DMS 273 (cell line): Measurements from ENCODE around the gene CCSER1.

Source experiments
- DNase-seq: peaks from one replicate; lab custom pipeline; 2025; ENCODE audit not compliant: unreplicated experiment; lab: John Stamatoyannopoulos, UW

The CCSER1 gene

DNA sequence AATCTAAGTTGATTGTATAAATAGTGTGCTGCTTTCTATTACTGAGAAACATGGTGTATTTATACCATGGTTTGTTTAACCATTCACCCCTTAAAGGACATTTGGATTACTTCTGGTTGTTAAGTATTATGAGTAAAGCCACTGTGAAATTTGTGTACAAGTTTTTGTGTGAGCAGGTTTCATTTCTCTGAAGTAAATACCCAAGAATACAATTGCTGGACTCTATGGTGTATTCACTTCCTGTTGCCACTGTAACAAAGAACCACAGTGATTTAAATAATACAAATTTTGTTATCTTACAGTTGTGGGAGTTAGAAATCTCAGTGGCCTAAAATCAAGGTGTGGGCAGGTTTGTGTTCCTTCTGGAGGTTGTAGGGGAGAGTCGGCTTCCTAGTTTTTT lies 869.6 kb downstream of the CCSER1 start:
- DNase-seq, result no peak

GRCh38 chr4:91015861-91016260 lies 888.7 kb downstream of the CCSER1 start:
- no peak for DNase-seq

- no peak for DNase-seq
These were observed 892.3 kb downstream of the CCSER1 start for GRCh38 chr4:91019513-91019912.

DNA sequence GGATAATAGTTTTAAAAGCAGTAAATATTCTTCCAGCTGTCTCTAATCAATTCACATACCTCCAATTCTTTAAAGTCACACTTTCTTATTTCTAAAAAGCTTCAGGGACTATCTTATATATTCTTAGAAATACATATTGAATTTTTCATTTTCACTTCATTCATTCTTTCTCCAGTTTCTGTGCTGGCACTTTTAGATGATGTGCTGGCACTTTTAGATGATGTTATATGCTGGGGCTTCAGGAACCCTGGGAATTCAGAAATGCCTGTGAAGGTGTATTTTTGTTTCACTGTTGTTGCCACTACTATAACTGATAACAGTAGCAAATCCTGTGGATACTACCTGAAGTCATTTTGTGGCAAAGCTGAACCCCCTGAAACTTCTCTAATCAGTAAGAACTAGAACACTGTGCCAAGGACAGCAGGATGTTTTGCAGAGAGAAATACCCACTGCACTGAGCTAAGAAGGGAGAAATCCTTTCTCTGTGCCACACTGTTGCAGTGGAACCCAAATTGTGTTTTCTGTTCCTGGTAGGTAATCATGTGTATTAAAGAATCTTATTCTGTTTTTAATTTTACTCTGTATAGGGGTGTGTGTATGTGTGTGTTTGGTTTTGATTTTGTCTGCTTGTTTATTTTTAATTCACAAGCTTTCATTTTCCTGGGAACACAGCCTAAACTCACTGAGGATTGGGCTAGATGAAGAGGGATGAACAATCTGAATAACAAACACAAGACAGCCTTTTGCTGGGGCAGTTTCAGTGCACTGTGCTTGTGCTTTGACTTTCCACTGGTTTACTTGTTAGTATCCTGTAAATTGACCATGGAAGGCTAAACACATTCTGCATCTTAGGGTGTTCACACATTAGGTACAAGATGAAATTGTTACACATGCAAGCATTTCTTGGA lies 898.3 kb downstream of the CCSER1 start:
- no peak for DNase-seq

DNA sequence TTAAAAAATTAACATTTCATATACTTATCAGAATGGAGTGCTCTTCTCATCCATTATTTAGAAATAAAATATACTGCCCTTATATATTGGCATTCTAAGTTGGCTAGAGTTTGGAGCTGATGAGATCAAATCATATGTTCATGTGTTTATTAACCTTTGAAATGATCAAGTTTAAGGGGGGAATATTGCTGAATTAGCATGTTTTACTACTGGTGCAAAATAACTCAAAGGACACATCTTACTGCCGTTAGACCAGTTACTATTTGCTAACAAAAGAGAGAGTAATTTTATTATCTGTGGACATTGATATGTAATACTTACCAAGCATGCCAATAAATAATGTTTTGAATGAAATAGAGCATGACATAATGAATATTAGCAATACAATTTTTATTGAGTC lies 901.0 kb downstream of the CCSER1 start:
- no peak for DNase-seq

DNA sequence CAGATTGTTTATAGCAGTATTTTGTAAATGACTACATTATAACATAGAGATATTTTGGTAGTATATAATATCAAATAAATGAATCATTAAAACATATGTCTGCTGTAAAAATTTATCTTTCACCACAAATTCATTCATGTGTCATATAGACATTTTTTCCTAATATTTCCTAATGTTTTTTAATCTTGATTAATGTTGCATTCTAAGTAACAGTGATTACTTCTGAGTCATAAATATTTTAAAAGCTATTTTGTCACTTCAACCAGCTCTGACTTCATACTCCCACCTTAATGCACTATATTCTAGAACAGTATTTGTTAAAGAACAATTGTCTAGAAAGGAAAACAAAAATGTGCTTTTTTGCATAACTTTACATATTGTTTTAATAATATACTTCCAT lies 904.6 kb downstream of the CCSER1 start:
- DNase-seq, result no peak

DNA sequence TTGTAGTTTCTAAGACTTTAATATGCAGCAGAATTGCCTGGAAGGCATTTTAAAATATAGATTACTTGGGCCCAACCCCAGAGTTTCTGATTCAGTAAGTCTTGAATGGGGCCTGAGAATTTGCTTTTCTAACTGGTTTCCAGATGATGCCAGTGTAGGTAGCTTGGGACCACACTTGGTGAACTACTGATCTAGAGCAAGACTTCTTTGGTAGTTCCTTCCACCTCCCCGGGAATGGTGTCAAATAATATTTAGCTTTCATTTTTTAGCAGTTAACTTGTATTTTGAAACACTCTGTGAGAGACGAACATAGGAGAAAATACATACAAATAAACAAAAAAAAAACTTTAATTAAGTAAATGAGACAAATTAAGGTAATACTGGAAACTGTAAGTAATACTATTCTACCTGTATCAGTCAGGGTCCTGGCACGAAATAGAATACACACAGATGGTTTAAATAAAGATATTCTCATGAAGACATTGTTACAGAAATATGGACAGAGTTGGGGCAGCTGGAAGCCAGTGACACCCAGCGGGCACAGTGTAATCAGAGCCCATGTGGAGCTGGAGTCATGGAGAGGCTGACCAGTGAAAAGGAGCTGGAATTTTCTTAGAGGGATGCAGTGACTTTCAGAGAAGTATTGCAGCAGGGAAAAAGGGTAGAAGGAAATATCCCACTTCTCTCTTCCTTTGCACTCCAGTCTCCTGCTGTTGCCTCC lies 905.7 kb downstream of the CCSER1 start:
- no peak for DNase-seq

- DNase-seq, result no peak
These were observed 908.1 kb downstream of the CCSER1 start for GRCh38 chr4:91035276-91035675.

GRCh38 chr4:91037951-91038350 lies 910.8 kb downstream of the CCSER1 start:
- no peak for DNase-seq

DNA sequence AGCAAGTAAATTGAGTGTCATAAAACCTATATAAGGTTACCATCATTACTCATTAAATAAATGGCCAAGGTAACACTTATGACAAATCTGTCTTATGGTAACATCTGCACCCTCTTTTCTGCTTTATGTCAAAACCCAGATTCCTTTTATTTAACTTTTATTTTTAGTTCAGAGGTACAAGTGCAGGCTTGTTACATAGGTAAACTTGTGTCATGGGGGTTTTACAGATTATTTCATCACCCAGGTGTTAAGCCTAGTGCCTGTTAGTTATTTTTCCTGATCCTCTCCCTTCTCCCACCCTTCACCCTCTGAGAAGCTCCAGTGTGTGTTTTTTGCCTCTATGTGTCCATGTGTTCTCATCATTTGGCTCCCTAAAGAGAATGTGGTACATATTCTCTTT lies 930.7 kb downstream of the CCSER1 start:
- no peak for DNase-seq

DNA sequence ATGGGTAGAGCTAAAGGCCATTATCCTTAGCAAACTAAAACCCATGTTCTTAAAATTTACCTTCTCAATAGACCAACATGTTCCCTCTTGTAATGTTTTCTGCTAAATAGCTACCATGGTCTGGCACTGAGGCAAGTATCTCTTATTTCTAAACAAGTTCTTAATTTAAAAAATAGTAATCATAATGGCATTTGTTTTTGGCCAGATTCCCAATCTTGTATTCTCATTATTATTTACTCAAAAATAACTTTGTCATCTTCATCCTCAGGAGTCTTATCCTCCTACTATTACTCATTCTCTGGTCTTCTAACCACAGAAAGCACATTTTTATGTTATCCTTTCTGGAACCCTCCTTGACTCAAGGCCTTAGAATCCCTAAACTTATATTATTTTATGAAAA lies 931.2 kb downstream of the CCSER1 start:
- no peak for DNase-seq

DNA sequence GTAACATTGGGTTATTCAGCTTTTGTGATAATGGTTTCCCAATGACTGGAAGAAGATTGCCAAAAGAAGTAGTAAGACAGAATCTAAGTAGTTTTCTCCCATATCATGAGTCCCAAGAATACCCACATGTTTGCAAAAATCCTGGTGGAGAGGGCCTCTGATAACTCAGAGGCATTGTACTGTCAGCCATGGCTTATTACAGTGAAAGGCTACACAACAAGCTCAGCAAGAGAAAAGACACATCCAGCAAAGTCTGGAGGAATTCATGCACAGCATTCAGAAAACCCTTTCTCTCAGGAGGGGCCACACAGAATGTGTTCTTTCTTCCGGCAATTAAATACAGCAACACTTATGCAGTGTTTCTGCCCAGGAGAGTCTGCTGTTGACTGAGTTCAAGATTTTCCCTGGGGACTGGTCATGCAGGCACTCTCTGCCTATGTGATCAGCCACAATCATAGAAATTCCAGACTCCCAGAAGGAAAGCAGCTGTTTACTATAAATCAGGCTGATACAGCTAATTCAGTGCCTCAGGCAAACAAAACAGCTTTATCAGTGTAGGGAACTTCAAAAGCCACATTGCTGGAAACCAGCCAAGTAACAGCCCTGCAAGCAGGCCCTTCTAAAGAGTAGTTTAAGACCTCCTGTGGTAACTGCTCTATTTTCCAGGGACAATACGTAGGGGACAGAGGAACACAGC lies 937.1 kb downstream of the CCSER1 start:
- DNase-seq, result peak; percentile 82

GRCh38 chr4:91065117-91065516 lies 937.9 kb downstream of the CCSER1 start:
- DNase-seq, result no peak

DNA sequence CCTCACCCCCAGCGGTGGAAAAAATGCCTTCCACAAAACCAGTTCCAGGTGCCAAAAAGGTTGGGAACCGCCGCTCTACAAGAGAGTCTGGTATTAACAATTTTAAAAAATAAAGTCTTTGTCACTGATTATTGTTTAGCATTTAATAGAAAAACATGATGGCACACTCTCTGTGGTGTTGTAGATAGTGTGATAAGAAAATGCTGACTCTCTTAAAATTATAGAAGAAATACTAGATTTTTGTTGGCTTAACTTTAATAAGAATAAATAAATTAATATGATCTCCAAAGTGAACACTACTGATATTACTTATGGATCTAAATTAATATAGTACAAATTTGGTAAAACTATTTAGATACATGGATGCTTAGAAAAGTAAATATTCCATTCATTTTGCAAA lies 943.5 kb downstream of the CCSER1 start:
- no peak for DNase-seq

GRCh38 chr4:91076147-91076546 lies 949.0 kb downstream of the CCSER1 start:
- no peak for DNase-seq

GRCh38 chr4:91085961-91086360 lies 958.8 kb downstream of the CCSER1 start:
- DNase-seq, result no peak

GRCh38 chr4:91087743-91088142 lies 960.5 kb downstream of the CCSER1 start:
- no peak for DNase-seq

GRCh38 chr4:91089178-91089577 lies 962.0 kb downstream of the CCSER1 start:
- DNase-seq, result no peak

DNA sequence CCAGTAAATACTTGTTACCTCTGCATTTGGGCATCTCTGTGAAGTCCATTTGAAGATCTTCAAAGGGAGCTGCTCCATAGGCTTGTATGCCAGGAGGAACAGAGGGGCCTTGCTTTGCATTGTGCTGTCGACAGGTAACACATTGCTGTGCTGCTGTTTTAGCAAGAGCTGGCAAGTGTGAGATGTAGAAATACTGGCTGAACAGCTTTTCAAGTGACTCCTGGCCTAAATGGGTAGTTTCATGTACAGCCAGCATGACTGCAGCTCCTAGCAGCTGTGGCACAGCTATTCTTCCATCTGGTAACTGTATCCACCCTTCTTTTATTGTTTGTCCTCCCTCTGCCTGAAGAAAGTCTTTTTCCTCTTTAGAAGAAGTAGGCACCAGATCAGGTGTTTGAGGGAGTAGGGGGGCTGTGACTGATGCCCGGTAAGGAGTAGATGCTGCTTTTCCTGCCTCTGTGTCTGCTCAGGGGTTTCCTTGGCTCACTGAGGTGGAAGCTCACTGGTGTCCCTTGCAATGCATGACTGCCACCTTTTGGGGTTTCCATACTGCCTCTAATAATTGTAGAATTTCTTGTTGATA lies 965.3 kb downstream of the CCSER1 start:
- peak; percentile 0 for DNase-seq

DNA sequence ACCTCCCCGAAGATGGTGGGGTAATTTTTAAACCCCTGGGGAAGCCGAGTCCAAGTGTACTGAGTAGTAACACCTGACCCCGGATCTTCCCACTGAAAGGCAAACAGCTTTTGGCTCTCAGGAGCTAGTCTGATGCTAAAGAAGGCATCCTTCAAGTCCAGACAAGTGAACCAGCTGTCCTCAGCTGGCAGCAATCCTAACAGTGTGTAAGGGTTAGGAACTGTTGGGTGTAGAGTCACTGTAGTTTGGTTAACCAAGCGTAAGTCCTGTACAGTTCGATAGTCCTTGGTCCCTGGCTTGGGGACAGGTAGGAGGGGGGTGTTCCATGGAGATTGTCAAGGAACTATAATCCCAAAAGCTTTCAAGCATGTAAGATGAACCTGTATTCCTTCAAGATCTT lies 967.0 kb downstream of the CCSER1 start:
- peak; percentile 43 for DNase-seq

- DNase-seq, result no peak
These were observed 972.5 kb downstream of the CCSER1 start for GRCh38 chr4:91099666-91100065.
